GM12878 (cell line): ENCODE results near the gene TOMT. TPM values are rescaled to one million over a fixed set of nuclear protein-coding genes. Genes with fewer than 3 reads are reported as not detected.

Experiments
- ATAC-seq: fragments of 200-7000 bp; cut with Tn5 transposase; 3 replicates; pipeline ENCODE4 v1.9.1; 2020; ENCODE audit warnings: mild to moderate bottlenecking, moderate library complexity
- BruUV-seq: library from RNA; stranded (reverse); fragments of 400-500 nt; replicated peaks from 2 replicates; lab custom pipeline; 2021; lab: Mats Ljungman, UMichigan
- CTCF ChIA-PET: fragments of 300-600 bp; sonication (Branson Sonifier 250); formaldehyde crosslinking; extraction: SDS; loops from one replicate; lab custom pipeline; 2021; ENCODE audit warnings: inconsistent platforms; lab: Yijun Ruan, JAX
- POLR2A ChIA-PET: fragments of 350-600 bp; formaldehyde crosslinking; extraction: SDS; loops from one replicate; lab custom pipeline; 2021; ENCODE audit warnings: inconsistent platforms; lab: Charles Lee
- RAD21 ChIA-PET: fragments of 300-600 bp; sonication (Branson Sonifier 250); formaldehyde crosslinking; loops from one replicate; lab custom pipeline; 2023; ENCODE audit warnings: antibody characterized with exemption; ENCODE audit not compliant: unreplicated experiment; lab: Charles Lee
- SMC1A ChIA-PET: fragments of 300-600 bp; sonication (Branson Sonifier 250); formaldehyde crosslinking; loops from one replicate; lab custom pipeline; 2023; ENCODE audit not compliant: unreplicated experiment, uncharacterized antibody; lab: Charles Lee
- DNase-seq: peaks from one replicate; pipeline ENCODE4 v3.0.0-alpha.2; 2011; ENCODE audit warnings: low read depth, low spot score
- FAIRE-seq: peaks from 3 replicates; lab custom pipeline; 2011; peaks lifted over from hg19 to GRCh38; lab: Jason Lieb, UNC
- H2AFZ ChIP-seq: 2 replicates; pipeline ENCODE4 v1.6.0; 2011; ENCODE audit warnings: low read depth, low read length, control low read depth; ENCODE audit not compliant: control insufficient read depth
- H3K27ac ChIP-seq: 2 replicates; pipeline ENCODE4 v1.5.1; 2011; ENCODE audit warnings: control low read depth; ENCODE audit not compliant: control insufficient read depth, insufficient read depth
- H3K27me3 ChIP-seq, 2 experiments: replicated peaks in 1 of 2; 2 replicates each; pipeline versions ENCODE4 v1.6.0 to v1.6.1; 2011; ENCODE audit warnings: low read length in 1 of 2; ENCODE audit not compliant: control insufficient read depth in 2 of 2, insufficient read depth in 2 of 2
- H3K36me3 ChIP-seq, 2 experiments: 2 replicates each; pipeline ENCODE4 v1.5.1; 2011; ENCODE audit warnings: low read length in 1 of 2; ENCODE audit not compliant: control insufficient read depth in 2 of 2, insufficient read depth in 2 of 2
- H3K4me1 ChIP-seq: 2 replicates; pipeline ENCODE4 v1.6.1; 2011; ENCODE audit warnings: mild to moderate bottlenecking, low read length, moderate library complexity, mixed read lengths; ENCODE audit not compliant: control insufficient read depth, insufficient read depth
- H3K4me2 ChIP-seq: 2 replicates; pipeline ENCODE4 v1.6.0; 2011; ENCODE audit warnings: control low read depth; ENCODE audit not compliant: control insufficient read depth, insufficient read depth
- H3K4me3 ChIP-seq: fragments of 200-600 bp; sonication (generic); 2 replicates; pipeline ENCODE4 v1.5.1; 2016
- H3K79me2 ChIP-seq: 2 replicates; pipeline ENCODE4 v1.6.0; 2011; ENCODE audit warnings: low read length; ENCODE audit not compliant: control insufficient read depth, insufficient read depth
- H3K9ac ChIP-seq: 2 replicates; pipeline ENCODE4 v1.8.0; 2011; ENCODE audit warnings: low read length, control low read depth, mixed read lengths; ENCODE audit not compliant: control insufficient read depth, insufficient read depth
- H3K9me3 ChIP-seq: replicated peaks from 3 replicates; pipeline ENCODE4 v1.5.1; 2011; ENCODE audit warnings: mild to moderate bottlenecking, low read length; ENCODE audit not compliant: control insufficient read depth, insufficient read depth
- H4K20me1 ChIP-seq: 2 replicates; pipeline ENCODE4 v1.6.0; 2011; ENCODE audit not compliant: control insufficient read depth, insufficient read depth
- IKZF2 ChIP-seq, 2 experiments: fragments of 450-650 bp; IDR thresholded peaks; 2 replicates each; pipeline ENCODE4 v1.6.1; 2017; ENCODE audit warnings: mild to moderate bottlenecking in 2 of 2, moderate library complexity in 2 of 2
- NFIC ChIP-seq: IDR thresholded peaks from 2 replicates; pipeline ENCODE4 v1.6.1; 2012; ENCODE audit warnings: low read depth, mild to moderate bottlenecking, inconsistent platforms, low read length, moderate library complexity
- POLR2AphosphoS2 ChIP-seq: IDR thresholded peaks from 2 replicates; pipeline ENCODE4 v1.6.1; 2011; ENCODE audit warnings: low read depth, mild to moderate bottlenecking, low read length, improper control_type of control experiment, moderate library complexity
- SPI1 ChIP-seq: IDR thresholded peaks from 2 replicates; pipeline ENCODE4 v1.6.1; 2011; ENCODE audit warnings: low read depth, mild to moderate bottlenecking, low read length, moderate library complexity, borderline replicate concordance; ENCODE audit not compliant: insufficient read depth
- WGBS: methylation state at CpG from one replicate; pipeline ENCODE4 v1.1.6; 2016; ENCODE audit warnings: low lambda C conversion rate; ENCODE audit not compliant: insufficient replicate concordance, insufficient coverage; ENCODE audit errors: missing lambda C conversion rate; 5-methylcytosine and 5-hydroxymethylcytosine counted together
- in situ Hi-C: fragments of 300-500 bp; cut with MboI; formaldehyde crosslinking; loops from 9 replicates; pipeline ENCODE4 v1.14.3; 2018; ENCODE audit warnings: mixed read lengths
- intact Hi-C: fragments of 100-400 bp; cut with micrococcal nuclease; formaldehyde crosslinking; loops from one replicate; pipeline ENCODE4 v1.14.2; 2022; ENCODE audit not compliant: unreplicated experiment
- polyA plus RNA-seq, 11 experiments: library from polyadenylated mRNA; depleted of rRNA in 4 of 11; unstranded in 6 of 11; stranded (reverse) in 5 of 11; fragments of >200 nt; fragmentation: Nextera tagmentation in 4 of 11; fragmentation: Illumina TruSeq in 1 of 11; extraction: Ambion mirVana in 4 of 11; extraction: Trizol in 1 of 11; gene quantifications; 1 replicate in 1 of 11; 2 replicates in 10 of 11; pipeline versions ENCODE4 v1.2.1 to v1.2.3, GENCODE V29; 2011 to 2016; ENCODE audit warnings: inconsistent platforms in 2 of 11, missing spikeins in 2 of 11, low read depth in 1 of 11
- total RNA-seq, 4 experiments: library from RNA; depleted of rRNA in 3 of 4; stranded (reverse); fragments of >200 nt in 3 of 4; fragmentation: Illumina TruSeq in 1 of 4; extraction: Trizol in 1 of 4; gene quantifications; 2 replicates each; pipeline versions ENCODE4 v1.2.1 to v1.2.3, GENCODE V29; 2013 to 2021
- TF ChIP-seq, protein P1 (sequence below): IDR thresholded peaks from 2 replicates; pipeline ENCODE4 v1.6.1; 2012; ENCODE audit warnings: low read depth, low read length, improper control_type of control experiment

The TOMT gene
- total and polyA plus RNA-seq, 10 of the 15 experiments (the other 5 are each of a cell fraction or from before 2014, with no cell fraction given) = not detected

DNA sequence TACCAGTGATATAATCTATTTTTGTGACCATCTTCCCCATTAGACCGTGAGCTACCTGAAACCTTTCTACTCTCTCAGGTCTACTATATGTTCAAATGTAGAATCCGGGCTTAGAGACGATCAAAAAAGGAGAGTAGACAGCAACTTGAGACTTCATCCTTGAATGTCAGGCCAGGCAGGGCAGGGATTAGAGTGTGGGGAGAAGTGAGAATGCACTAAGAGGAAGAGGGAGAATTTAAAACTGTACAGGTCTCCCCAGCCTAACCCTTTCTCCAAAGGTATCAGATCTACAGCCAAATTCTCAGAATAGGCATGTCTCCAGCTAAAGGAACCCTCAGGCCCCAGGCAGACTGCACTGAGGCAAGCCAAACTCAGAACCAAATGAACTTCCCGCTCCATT, 3.6 kb upstream of the TOMT start:
- intact Hi-C loops (no loop called here), in situ Hi-C loops (no loop called here)
- H3K4me3 ChIP-seq = peak overlapping the region; percentile 94
- H4K20me1 ChIP-seq = no peaks in the 10 kb centered on the region
- ATAC-seq = no peak
- H3K9ac ChIP-seq = peak overlapping the region; percentile 99
- TSS peak; percentile 70 for BruUV-seq
- H3K36me3 ChIP-seq = peaks cover 11 to 16% of the 10 kb centered on the region in 2 experiments; a peak in 3 of 4 replicates
- ChIA-PET SMC1A (interaction anchor here (0.9 to 14.0 kb wide), 8 partner anchors 9 to 329 kb away, joined by 3 to 245 read pairs (median 8); no protein-coding TSS in a partner anchor), POLR2A (interaction anchor here (0.9 to 2.4 kb wide), 5 partner anchors 9 to 66 kb away, joined by 3 to 13 read pairs (median 5); partner anchors contain the start of gene ANAPC15), CTCF (interaction anchor here (0.6 to 14.0 kb wide), 7 partner anchors 10 to 1878 kb away, joined by 4 to 416 read pairs (median 5); no protein-coding TSS in a partner anchor)
- H3K4me1 ChIP-seq = peaks cover 21% of the 10 kb centered on the region
- peak overlapping the region; percentile 90 for H3K27ac ChIP-seq
- TF ChIP-seq NFIC (no peak), SPI1 (peak; percentile 64), IKZF2 (IDR thresholded peaks at IDR 0.05) (0 out of 4 replicates have a peak, but pooled peaks of 1 of the 2 experiments have one; percentile 0), POLR2AphosphoS2 (0 out of 2 replicates have a peak, but pooled peaks have one; percentile 11)
- TF ChIP-seq, protein P1, sequence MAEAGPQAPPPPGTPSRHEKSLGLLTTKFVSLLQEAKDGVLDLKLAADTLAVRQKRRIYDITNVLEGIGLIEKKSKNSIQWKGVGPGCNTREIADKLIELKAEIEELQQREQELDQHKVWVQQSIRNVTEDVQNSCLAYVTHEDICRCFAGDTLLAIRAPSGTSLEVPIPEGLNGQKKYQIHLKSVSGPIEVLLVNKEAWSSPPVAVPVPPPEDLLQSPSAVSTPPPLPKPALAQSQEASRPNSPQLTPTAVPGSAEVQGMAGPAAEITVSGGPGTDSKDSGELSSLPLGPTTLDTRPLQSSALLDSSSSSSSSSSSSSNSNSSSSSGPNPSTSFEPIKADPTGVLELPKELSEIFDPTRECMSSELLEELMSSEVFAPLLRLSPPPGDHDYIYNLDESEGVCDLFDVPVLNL = peak; percentile 37; the same call in 1 of the 2 replicates
- TF ChIP-seq, all 136 proteins: peak for 4
- Histone ChIP-seq H2AFZ (no peak overlapping the region; the same call in 1 of the 2 replicates), H3K79me2 (peaks cover 44% of the 10 kb centered on the region), H3K9me3 (no peaks in the 10 kb centered on the region), H3K27me3 (no peaks in the 10 kb centered on the region), H3K4me2 (peak overlapping the region; percentile 95)
- FAIRE-seq (peak; percentile 27), DNase-seq (no peak)
- WGBS = 27% methylated on average over 4 of the region's 4 CpGs
- RAD21 ChIA-PET = no interaction called here
